Mucosa of gallbladder (tissue), 1 donor: ENCODE measurements around the gene CCDC85B. TPM values are rescaled to one million over a fixed set of nuclear protein-coding genes. Genes with fewer than 3 reads are reported as not detected.
"Not testable (repeated sequence)": the region's sequence is repeated elsewhere in the genome, so short reads cannot be mapped to it uniquely, and the experiment has no call there.

Source experiments
- DNase-seq: peaks from one replicate; pipeline ENCODE4 v3.0.0-alpha.2; 2020; ENCODE audit warnings: low spot score
- total RNA-seq: library from RNA; stranded (reverse); gene quantifications from one replicate; pipeline ENCODE4 v1.2.1, GENCODE V29; 2021
- donor health status: DM: no; HTN: no; CAD: no.

CCDC85B gene
- total RNA-seq, 1 donor from 2014 or later: 28.3 TPM

GRCh38 chr11:65887723-65888162, 2.7 kb upstream of the CCDC85B start:
- no peak for DNase-seq

GRCh38 chr11:65888163-65888814, 2.2 kb upstream of the CCDC85B start, which contains the start of gene FIBP:
Gene FIBP (minus strand): TSS chr11:65888471. CDS start chr11:65888418, 53 bp downstream.
- DNase-seq: peak; percentile 97

GRCh38 chr11:65891219-65892136, 1.0 kb downstream of the CCDC85B start:
- no peak for DNase-seq

- DNase-seq: not testable (repeated sequence)
Measured at GRCh38 chr11:65892137-65892540, 1.7 kb downstream of the CCDC85B start.

- no peak for DNase-seq
Measured at GRCh38 chr11:65892661-65893317, 2.3 kb downstream of the CCDC85B start.

GRCh38 chr11:65894034-65894591, 3.6 kb downstream of the CCDC85B start:
- no peak for DNase-seq

GRCh38 chr11:65895482-65895981, 5.1 kb downstream of the CCDC85B start:
- no peak for DNase-seq

- DNase-seq: no peak
Measured at GRCh38 chr11:65896034-65896999, 5.8 kb downstream of the CCDC85B start.

- no peak for DNase-seq
Measured at GRCh38 chr11:65897020-65897471, 6.6 kb downstream of the CCDC85B start.

- no peak for DNase-seq
Measured at GRCh38 chr11:65898656-65899355, 8.3 kb downstream of the CCDC85B start.

GRCh38 chr11:65899356-65900124, 9.1 kb downstream of the CCDC85B start:
- no peak for DNase-seq

- DNase-seq: peak; percentile 88
Measured at GRCh38 chr11:65900125-65900898, 9.8 kb downstream of the CCDC85B start, which contains the start of gene FOSL1. Gene FOSL1 (minus strand): TSS chr11:65900388. CDS start chr11:65900339, 49 bp downstream.

- DNase-seq: no peak
Measured at GRCh38 chr11:65900899-65901180, 10.4 kb downstream of the CCDC85B start.

GRCh38 chr11:65903068-65903481, 12.6 kb downstream of the CCDC85B start:
- DNase-seq: no peak

GRCh38 chr11:65903715-65904114, 13.2 kb downstream of the CCDC85B start:
- DNase-seq: no peak

- DNase-seq: no peak
Measured at GRCh38 chr11:65906602-65907001, 16.1 kb downstream of the CCDC85B start.

GRCh38 chr11:65907878-65908277, 17.4 kb downstream of the CCDC85B start:
- DNase-seq: no peak
